ENCODE results near the gene POLR1A.

DNA sequence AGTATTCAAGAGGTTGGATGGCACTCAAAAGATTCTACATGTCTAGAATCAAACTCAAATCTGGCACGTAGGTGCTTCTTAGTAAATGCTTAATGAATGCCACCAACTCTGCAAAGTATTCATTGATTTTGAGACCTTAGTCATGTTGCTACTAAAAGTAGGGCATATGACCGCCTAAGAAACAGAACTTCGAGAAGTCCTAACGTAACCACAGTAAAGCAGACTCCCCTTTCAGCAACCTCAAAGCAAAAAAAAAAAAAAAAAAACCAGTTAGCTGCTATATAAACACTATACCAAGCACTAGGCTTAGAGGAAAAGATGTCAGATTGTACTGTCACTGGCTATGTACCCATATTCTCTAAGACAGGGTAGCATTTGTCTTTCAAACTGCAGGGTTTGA is 34.3 kb upstream of the POLR1A start:
- TF ChIP-seq, protein P1, sequence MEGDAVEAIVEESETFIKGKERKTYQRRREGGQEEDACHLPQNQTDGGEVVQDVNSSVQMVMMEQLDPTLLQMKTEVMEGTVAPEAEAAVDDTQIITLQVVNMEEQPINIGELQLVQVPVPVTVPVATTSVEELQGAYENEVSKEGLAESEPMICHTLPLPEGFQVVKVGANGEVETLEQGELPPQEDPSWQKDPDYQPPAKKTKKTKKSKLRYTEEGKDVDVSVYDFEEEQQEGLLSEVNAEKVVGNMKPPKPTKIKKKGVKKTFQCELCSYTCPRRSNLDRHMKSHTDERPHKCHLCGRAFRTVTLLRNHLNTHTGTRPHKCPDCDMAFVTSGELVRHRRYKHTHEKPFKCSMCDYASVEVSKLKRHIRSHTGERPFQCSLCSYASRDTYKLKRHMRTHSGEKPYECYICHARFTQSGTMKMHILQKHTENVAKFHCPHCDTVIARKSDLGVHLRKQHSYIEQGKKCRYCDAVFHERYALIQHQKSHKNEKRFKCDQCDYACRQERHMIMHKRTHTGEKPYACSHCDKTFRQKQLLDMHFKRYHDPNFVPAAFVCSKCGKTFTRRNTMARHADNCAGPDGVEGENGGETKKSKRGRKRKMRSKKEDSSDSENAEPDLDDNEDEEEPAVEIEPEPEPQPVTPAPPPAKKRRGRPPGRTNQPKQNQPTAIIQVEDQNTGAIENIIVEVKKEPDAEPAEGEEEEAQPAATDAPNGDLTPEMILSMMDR (IDR thresholded peaks at IDR 0.05) = no peak
- no peak for TF ChIP-seq POLR2A (IDR thresholded peaks at IDR 0.05)

Data from upper lobe of left lung (tissue), 4 donors.